ENCODE data around the gene PNPT1.
"Not testable (repeated sequence)": the region's sequence is repeated elsewhere in the genome, so short reads cannot be mapped to it uniquely, and the experiment has no call there.

PNPT1 gene

GRCh38 chr2:55693181-55694125 is at the start of gene PNPT1:
Gene PNPT1, minus strand, starts transcription at chr2:55693844. Its CDS starts 21 bp downstream, at chr2:55693823.
- ChIA-PET CTCF (interaction anchor here (0.8 kb wide), 1 partner anchor 685 kb away, joined by 3 read pairs; no protein-coding TSS in a partner anchor), POLR2A (ENCODE audit: low non-redundant PET) (no interaction called here)
- H3K27ac ChIP-seq, result peak within 1 kb of the TSS; percentile 49
- peak; percentile 97 for DNase-seq (ENCODE audit: low spot score)
- no peak for TF ChIP-seq CTCF (conservative IDR thresholded peaks at IDR 0.05; ENCODE audit: low read depth)

- POLR2A ChIA-PET (ENCODE audit: low non-redundant PET), result no interaction called here
- CTCF ChIA-PET, result no interaction called here
Observed at GRCh38 chr2:55742996-55743395, 49.4 kb upstream of the PNPT1 start.

GRCh38 chr2:55736019-55736536 is 42.4 kb upstream of the PNPT1 start:
- POLR2A ChIA-PET (ENCODE audit: low non-redundant PET); DNase-seq (ENCODE audit: low spot score); H3K27ac ChIP-seq: not testable (repeated sequence)
- CTCF ChIA-PET, result interaction anchor here (0.6 to 1.5 kb wide), 2 partner anchors 11 to 12 kb away, joined by 3 to 4 read pairs; no protein-coding TSS in a partner anchor

More at GRCh38 chr2:55742996-55743395, 49.4 kb upstream of the PNPT1 start:
- no peak overlapping the region for H3K27ac ChIP-seq
- TF ChIP-seq CTCF (conservative IDR thresholded peaks at IDR 0.05; ENCODE audit: low read depth), result no peak
- no peak for DNase-seq (ENCODE audit: low spot score)

- no peak for TF ChIP-seq CTCF (conservative IDR thresholded peaks at IDR 0.05; ENCODE audit: low read depth)
- ChIA-PET POLR2A (ENCODE audit: low non-redundant PET) (no interaction called here), CTCF (interaction anchor here (0.6 to 1.5 kb wide), 2 partner anchors 9 to 71 kb away, joined by 4 read pairs; no protein-coding TSS in a partner anchor)
- DNase-seq (ENCODE audit: low spot score), result no peak
- no peak overlapping the region for H3K27ac ChIP-seq
Observed at GRCh38 chr2:55734726-55735125, 41.1 kb upstream of the PNPT1 start.

GRCh38 chr2:55733335-55733734 is 39.7 kb upstream of the PNPT1 start:
- no peak for DNase-seq (ENCODE audit: low spot score)
- ChIA-PET POLR2A (ENCODE audit: low non-redundant PET) (no interaction called here), CTCF (interaction anchor here (0.6 to 1.1 kb wide), 3 partner anchors 13 to 200 kb away, joined by 3 read pairs; no protein-coding TSS in a partner anchor)
- no peak for TF ChIP-seq CTCF (conservative IDR thresholded peaks at IDR 0.05; ENCODE audit: low read depth)
- H3K27ac ChIP-seq, result no peak overlapping the region

- no peak for DNase-seq (ENCODE audit: low spot score)
- ChIA-PET POLR2A (ENCODE audit: low non-redundant PET) (no interaction called here), CTCF (interaction anchor here (0.6 to 1.1 kb wide), 3 partner anchors 13 to 200 kb away, joined by 3 read pairs; no protein-coding TSS in a partner anchor)
- TF ChIP-seq CTCF (conservative IDR thresholded peaks at IDR 0.05; ENCODE audit: low read depth), result no peak
- H3K27ac ChIP-seq, result no peak overlapping the region
Observed at GRCh38 chr2:55732854-55733253, 39.2 kb upstream of the PNPT1 start.
